ENCODE measurements around the gene MEN1. TPM values are rescaled to one million over a fixed set of nuclear protein-coding genes. Genes with fewer than 3 reads are reported as not detected.

Gene MEN1
- total RNA-seq, 1 experiment from 2014 or later: 29.2 TPM

DNA sequence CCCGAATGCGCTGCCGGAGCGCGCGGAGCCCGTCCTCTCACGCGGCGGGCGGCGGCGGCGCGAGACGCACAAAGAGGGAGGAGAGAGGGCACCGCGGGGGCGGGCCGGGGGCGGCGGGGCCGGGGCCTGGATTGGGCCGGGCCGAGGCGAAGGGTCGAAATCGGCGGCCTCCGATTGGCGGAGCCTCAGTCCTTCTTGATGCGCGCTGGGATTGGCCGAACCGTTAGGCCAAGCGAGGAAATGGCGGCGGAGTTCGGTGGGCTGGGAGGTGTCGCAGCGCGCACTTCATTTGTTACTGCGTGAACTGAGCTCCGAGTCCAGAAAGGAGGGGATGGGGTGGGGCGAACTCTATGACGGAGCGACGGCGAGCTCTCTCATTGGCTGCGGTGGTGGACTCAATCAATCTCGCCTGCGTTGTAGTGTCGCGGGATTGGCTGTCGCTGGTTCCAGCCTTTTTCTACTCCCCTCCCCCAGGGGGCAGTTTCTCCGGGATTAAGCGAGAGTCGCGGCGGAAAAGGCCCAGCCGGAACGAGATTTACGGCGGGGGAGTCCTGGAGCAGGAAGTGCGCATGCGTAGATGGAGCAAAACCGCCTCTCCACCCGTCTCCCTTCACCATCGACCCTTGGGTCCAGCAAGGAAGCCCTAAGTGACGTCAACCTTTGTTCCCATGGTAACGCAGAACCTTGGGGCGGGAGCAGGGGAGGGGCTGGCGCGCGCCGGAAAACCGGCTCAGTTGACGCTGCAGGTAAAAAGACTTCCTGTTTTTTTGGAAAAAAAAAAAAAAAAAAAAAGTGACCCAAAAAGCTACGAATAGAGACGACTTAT lies 31.7 kb downstream of the MEN1 start, which contains the start of gene SF1:
Gene SF1, minus strand, starts transcription at position 70 of the 826 bp plus-strand sequence. CDS start 150 bp downstream, outside the sequence.
- peaks cover 13% of the 10 kb centered on the region for H3K4me1 Mint-ChIP-seq (ENCODE audit: insufficient read depth, unreplicated experiment)
- H3K9me3 Mint-ChIP-seq (ENCODE audit: unreplicated experiment): no peaks in the 10 kb centered on the region
- intact Hi-C loops (cut with micrococcal nuclease): loop anchor here (2.0 kb wide), 1 partner anchor 32 kb away; the partner anchor contains the start of gene MEN1
- H3K27ac Mint-ChIP-seq (ENCODE audit: low read depth, unreplicated experiment): peak within 1 kb of the TSS; percentile 98
- H3K36me3 Mint-ChIP-seq (ENCODE audit: insufficient read depth, unreplicated experiment): peaks cover 53% of the 10 kb centered on the region
- TF ChIP-seq, protein P1, sequence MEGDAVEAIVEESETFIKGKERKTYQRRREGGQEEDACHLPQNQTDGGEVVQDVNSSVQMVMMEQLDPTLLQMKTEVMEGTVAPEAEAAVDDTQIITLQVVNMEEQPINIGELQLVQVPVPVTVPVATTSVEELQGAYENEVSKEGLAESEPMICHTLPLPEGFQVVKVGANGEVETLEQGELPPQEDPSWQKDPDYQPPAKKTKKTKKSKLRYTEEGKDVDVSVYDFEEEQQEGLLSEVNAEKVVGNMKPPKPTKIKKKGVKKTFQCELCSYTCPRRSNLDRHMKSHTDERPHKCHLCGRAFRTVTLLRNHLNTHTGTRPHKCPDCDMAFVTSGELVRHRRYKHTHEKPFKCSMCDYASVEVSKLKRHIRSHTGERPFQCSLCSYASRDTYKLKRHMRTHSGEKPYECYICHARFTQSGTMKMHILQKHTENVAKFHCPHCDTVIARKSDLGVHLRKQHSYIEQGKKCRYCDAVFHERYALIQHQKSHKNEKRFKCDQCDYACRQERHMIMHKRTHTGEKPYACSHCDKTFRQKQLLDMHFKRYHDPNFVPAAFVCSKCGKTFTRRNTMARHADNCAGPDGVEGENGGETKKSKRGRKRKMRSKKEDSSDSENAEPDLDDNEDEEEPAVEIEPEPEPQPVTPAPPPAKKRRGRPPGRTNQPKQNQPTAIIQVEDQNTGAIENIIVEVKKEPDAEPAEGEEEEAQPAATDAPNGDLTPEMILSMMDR (IDR thresholded peaks at IDR 0.05; ENCODE audit: unreplicated experiment): no peak
- H3K27me3 Mint-ChIP-seq (ENCODE audit: insufficient read depth, unreplicated experiment): no peaks in the 10 kb centered on the region
- BruUV-seq (replicated peaks): no TSS peak
- CTCF ChIA-PET: interaction anchor here (0.6 to 1.8 kb wide), 7 partner anchors 15 to 496 kb away, joined by 3 to 5 read pairs (median 3); no protein-coding TSS in a partner anchor
- DNase-seq (ENCODE audit: unreplicated experiment): peak; percentile 100
- H3K4me3 Mint-ChIP-seq (ENCODE audit: unreplicated experiment): peak within 1 kb of the TSS; percentile 76
- POLR2A ChIA-PET: interaction anchor here (0.6 to 9.8 kb wide), 39 partner anchors 10 to 1923 kb away, joined by 3 to 86 read pairs (median 4); partner anchors contain the start of genes ARL2, ATG2A, CDC42BPG and EHD1

DNA sequence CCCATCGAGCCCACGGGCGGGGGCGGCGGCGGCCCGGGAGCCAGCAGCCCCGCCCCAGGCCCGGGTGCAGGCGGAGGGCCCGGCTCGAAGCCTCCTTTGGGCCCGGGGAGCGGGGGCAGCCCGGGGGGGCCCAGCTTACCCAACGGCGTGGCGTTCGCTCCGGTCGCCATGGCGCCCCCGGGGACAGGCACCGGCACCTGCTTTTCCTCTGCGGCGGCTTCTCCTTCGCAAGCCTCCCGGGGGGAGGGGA lies 32.2 kb downstream of the MEN1 start:
- ChIA-PET CTCF (interaction anchor here (0.7 to 1.8 kb wide), 5 partner anchors 22 to 495 kb away, joined by 3 to 5 read pairs (median 3); no protein-coding TSS in a partner anchor), POLR2A (interaction anchor here (0.7 to 9.8 kb wide), 29 partner anchors 10 to 837 kb away, joined by 3 to 86 read pairs (median 5); partner anchors contain the start of genes ARL2, ATG2A, CDC42BPG and FKBP2)
- BruUV-seq (replicated peaks): no TSS peak
- peaks cover 58% of the 10 kb centered on the region for H3K36me3 Mint-ChIP-seq (ENCODE audit: insufficient read depth, unreplicated experiment)
- peak overlapping the region; percentile 98 for H3K27ac Mint-ChIP-seq (ENCODE audit: low read depth, unreplicated experiment)
- H3K4me3 Mint-ChIP-seq (ENCODE audit: unreplicated experiment): peak overlapping the region; percentile 76
- H3K27me3 Mint-ChIP-seq (ENCODE audit: insufficient read depth, unreplicated experiment): no peaks in the 10 kb centered on the region
- H3K9me3 Mint-ChIP-seq (ENCODE audit: unreplicated experiment): no peaks in the 10 kb centered on the region
- peaks cover 13% of the 10 kb centered on the region for H3K4me1 Mint-ChIP-seq (ENCODE audit: insufficient read depth, unreplicated experiment)
- intact Hi-C loops (cut with micrococcal nuclease): loop anchor here (2.0 kb wide), 1 partner anchor 33 kb away; the partner anchor contains the start of gene MEN1
- TF ChIP-seq, protein P1 (IDR thresholded peaks at IDR 0.05; ENCODE audit: unreplicated experiment): no peak
- no peak for DNase-seq (ENCODE audit: unreplicated experiment)

DNA sequence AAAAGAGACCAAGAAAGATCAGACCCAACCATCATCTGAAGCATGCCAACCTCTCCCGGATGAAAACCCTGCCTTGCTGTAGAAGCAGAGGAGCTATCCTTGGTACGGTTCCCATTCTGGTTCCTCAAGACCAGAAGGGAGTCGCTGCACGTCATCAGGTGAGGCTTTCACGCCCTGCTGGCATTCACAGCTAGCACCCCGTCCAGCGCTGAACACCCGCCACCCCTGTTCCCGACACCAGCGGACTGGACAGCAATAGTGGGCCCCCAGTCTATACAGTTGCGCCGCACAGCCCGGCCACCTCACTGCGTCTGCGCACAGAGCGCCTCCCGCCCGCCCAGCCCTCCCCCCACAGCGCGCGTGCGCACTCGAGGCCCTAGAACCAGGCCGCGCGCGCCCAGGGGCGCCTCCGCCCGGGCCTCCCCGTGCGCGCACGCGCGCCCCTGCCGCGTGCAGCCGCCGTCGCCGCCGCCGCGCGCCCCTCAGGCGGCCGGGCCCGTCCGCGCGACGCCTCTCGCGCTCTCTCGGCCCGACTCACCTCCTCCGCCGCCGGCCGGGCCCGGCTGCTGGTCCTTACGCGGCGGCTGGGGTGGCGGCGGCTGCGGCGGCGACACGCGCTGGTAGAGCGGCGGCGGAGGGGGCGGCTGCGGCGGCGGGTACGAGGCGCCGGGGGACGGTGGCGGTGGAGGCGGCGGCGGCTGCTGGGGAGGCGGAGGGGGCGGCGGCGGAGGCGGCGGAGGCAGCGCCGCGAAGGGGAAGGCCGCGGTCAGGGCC lies 32.7 kb downstream of the MEN1 start:
- peak; percentile 80 for DNase-seq (ENCODE audit: unreplicated experiment)
- Mint-ChIP-seq H3K4me3 (ENCODE audit: unreplicated experiment) (peak overlapping the region; percentile 76), H3K27me3 (ENCODE audit: insufficient read depth, unreplicated experiment) (no peaks in the 10 kb centered on the region), H3K9me3 (ENCODE audit: unreplicated experiment) (no peaks in the 10 kb centered on the region), H3K36me3 (ENCODE audit: insufficient read depth, unreplicated experiment) (peaks cover 63% of the 10 kb centered on the region), H3K4me1 (ENCODE audit: insufficient read depth, unreplicated experiment) (peaks cover 13% of the 10 kb centered on the region), H3K27ac (ENCODE audit: low read depth, unreplicated experiment) (no peak overlapping the region)
- ChIA-PET POLR2A (interaction anchor here (0.6 to 9.8 kb wide), 14 partner anchors 15 to 1482 kb away, joined by 3 to 86 read pairs (median 6); partner anchors contain the start of genes BAD, CDC42BPG, MEN1 and PYGM), CTCF (interaction anchor here (0.6 to 1.8 kb wide), 3 partner anchors 68 to 330 kb away, joined by 3 to 5 read pairs (median 4); no protein-coding TSS in a partner anchor)
- intact Hi-C loops (cut with micrococcal nuclease): loop anchor here (2.0 kb wide), 1 partner anchor 33 kb away; the partner anchor contains the start of gene MEN1
- TF ChIP-seq, protein P1 (IDR thresholded peaks at IDR 0.05; ENCODE audit: unreplicated experiment): no peak
- no TSS peak for BruUV-seq (replicated peaks)
